NCI-H82 treated with DMSO at 0.1 percent for 48 hours (cell line): ENCODE results near the gene TMEM235.

Experiments
- DNase-seq: peaks from one replicate; lab custom pipeline; 2025; ENCODE audit not compliant: unreplicated experiment; lab: John Stamatoyannopoulos, UW

The TMEM235 gene

DNA sequence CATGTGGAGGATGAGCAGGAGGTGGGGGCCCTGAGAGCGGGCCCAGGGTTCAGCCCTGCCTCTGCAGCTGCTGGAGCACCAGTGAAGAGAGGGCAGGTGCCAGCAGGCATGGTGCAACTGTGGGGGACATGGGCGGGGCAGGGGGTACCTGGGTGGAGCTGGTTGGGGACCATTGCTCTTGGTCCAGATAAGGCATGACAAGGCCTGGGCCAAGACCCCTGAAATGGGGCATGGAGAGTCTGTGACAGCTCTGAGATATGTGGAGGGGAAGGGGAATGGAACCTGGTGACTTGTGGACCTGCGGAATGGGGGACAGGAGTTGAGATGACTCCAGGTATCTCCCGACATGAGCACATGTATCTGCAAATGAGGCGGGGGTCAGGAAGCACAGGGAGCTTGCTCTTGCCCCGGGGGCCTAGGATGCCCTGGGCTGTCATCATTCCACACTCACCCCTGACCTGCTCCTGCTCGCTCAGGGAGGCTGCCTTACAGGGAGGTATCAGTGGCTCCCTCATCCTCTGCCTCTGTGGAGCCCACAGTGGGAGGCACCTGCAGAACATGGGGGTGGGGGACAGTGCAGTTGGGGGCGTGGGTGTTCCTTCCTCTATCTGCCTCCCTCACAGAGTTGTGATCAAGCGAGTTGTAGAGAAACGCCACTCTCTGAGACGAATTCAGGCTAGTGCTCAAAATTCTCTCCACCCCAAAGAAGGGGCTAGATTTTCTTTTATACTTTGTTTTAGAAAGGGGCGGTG, 40.2 kb downstream of the TMEM235 start:
- DNase-seq = no peak

- DNase-seq = no peak
Measured at GRCh38 chr17:78272181-78272913, 40.9 kb downstream of the TMEM235 start.

DNA sequence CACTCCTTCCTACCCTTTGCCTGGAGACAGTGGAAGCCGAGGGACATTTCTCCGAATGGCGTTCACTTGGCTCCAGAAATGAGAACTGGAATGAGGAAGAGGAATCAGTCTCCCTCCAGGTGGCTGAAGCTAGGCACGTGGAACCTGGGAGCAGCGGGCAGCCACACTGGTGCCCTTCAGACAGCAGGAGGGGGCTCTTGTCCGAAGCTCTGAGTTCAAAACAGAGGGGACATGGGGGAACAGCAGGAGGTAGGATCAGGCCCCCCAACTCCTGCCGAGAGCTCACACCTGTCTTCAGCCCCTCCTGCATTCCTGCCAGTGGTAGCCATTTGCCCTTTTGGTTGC, 41.5 kb downstream of the TMEM235 start:
- DNase-seq = no peak

- DNase-seq = no peak
Measured at GRCh38 chr17:78273813-78274212, 42.4 kb downstream of the TMEM235 start.

GRCh38 chr17:78275355-78275754, 43.9 kb downstream of the TMEM235 start:
- no peak for DNase-seq

- DNase-seq = no peak
Measured at GRCh38 chr17:78276098-78276887, 44.9 kb downstream of the TMEM235 start.

GRCh38 chr17:78278139-78278741, 46.8 kb downstream of the TMEM235 start:
- peak; percentile 82 for DNase-seq

DNA sequence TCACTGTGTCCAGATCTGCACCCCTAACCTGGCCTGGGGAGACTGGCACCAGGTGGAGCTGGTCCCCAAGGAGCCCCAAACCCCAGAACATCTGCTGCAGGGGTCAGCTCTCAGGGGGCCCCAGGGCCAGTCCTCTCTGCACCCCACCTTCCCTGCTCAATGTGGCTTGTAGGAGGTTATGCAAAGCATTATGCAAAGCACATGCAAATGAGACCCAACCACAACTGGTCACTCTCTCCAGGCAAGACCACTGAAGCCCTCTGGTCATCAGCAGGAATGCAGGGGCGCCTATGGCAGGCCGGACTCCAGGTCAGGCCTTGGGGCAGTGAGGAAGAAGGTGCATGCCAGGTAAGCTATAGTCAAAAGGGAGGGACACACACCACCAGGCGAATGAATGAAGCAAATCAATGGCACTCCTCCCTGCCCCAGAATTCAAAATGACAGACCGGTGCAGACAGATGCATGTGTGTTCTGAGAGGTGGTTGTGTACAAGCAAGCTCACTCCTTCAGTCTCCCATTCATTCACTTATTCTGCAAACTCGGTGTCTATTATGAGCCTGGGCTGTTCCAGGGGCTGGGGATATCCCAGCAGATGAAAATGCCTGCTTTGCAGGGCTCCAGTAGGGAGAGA, 48.0 kb downstream of the TMEM235 start:
- DNase-seq = no peak

DNA sequence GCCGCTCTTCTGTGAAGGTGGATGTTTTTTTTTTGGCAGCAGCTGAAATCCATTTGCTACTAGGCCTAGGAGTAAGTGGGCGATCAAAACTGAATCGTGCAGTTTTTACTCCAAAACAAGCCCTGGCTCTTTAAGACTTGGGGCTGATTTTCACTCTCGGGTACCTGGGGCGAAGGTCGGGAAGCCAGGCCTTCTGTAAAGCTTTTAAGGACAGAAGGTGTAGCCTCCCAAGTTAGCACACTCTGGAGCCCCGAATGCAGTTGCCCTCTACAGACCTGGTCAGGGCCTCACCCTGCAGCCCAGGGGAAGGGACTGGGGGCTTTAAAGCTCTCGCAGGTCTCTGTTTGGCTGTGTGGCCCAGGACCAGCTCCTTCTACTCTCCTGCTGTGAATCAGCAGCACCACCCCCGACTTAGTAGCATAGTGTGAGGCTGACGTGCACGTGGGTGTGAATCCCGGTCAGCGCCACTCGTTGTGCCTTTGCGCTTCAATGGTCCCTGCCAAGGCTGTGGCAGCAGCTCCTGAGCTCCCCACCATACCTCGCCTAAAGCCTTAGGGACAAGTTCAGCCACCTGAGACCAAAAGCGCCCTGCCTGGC, 49.9 kb downstream of the TMEM235 start:
- no peak for DNase-seq

DNA sequence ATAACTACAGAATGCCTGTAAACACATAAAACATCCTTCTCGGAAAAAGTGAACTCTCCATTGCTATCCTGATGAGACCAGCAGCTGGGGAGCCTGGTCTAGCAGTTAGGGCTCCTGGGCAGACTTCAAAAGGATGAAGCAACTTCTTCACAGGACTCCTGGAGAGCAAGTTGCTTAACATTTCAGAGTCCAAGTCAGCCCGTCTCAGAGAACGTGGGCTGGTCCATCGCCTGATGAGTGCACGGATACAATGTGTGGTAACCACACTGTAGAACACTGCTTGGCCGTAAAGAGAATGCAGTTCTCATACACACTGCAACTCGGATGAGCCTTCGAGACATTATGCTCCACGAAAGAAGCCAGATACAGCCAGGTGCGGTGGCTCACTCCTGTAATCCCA, 52.7 kb downstream of the TMEM235 start:
- DNase-seq = no peak

DNA sequence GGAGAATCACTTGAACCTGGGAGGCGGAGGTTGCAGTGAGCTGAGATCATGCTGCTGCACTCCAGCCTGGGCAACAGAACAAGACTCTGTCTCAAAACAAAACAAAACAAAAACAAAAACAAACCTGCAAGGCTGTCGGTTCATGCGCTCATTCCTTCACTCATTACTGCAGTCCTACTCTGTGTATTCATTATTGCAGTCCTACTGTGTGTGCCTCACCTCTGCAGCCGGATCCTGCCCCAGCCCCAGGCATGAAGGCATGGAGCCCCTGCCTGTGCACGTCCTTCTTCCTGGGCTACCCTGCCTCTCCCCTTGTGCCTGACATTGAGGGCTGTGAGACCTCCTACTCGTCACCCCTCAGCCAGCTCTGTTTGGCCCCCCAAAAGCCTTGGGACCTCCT, 57.6 kb downstream of the TMEM235 start:
- no peak for DNase-seq

- DNase-seq = peak; percentile 76
Measured at GRCh38 chr17:78289802-78290363, 58.5 kb downstream of the TMEM235 start.
